Esophagus (tissue), 2 donors: ENCODE measurements around the gene EML4. TPM values are rescaled to one million over a fixed set of nuclear protein-coding genes. Genes with fewer than 3 reads are reported as not detected.
A peak's percentile ranks its signal among the peaks of the same experiment; 100 is the strongest.

Experiments used
- H3K27ac ChIP-seq, 2 donors: one replicate each; pipeline ENCODE4 v1.5.1; 2013; ENCODE audit warnings: low read depth in 2 of 2, mild to moderate bottlenecking in 2 of 2, inconsistent platforms in 1 of 2, low read length in 1 of 2, moderate library complexity in 1 of 2
- H3K27me3 ChIP-seq, 2 donors: one replicate each; pipeline ENCODE4 v1.6.1; 2013; ENCODE audit warnings: low read length in 2 of 2, control low read depth in 1 of 2, mild to moderate bottlenecking in 1 of 2; ENCODE audit not compliant: insufficient read depth in 2 of 2, control insufficient read depth in 1 of 2
- H3K36me3 ChIP-seq, 2 donors: one replicate each; pipeline ENCODE4 v1.6.1; 2013; ENCODE audit warnings: low read length in 1 of 2; ENCODE audit not compliant: control insufficient read depth in 2 of 2, insufficient read depth in 2 of 2
- H3K4me1 ChIP-seq, 2 donors: one replicate each; pipeline ENCODE4 v1.6.1; 2013; ENCODE audit warnings: low read length in 1 of 2; ENCODE audit not compliant: control insufficient read depth in 2 of 2, insufficient read depth in 2 of 2
- H3K4me3 ChIP-seq, 2 donors: one replicate each; pipeline ENCODE4 v1.5.1; 2013; ENCODE audit warnings: low read length in 2 of 2, mild to moderate bottlenecking in 2 of 2, low read depth in 1 of 2, moderate library complexity in 1 of 2
- H3K9me3 ChIP-seq, 2 donors: one replicate each; pipeline ENCODE4 v1.6.1; 2013; ENCODE audit warnings: mild to moderate bottlenecking in 2 of 2, low read depth in 1 of 2, low read length in 1 of 2, moderate library complexity in 1 of 2; ENCODE audit not compliant: control insufficient read depth in 2 of 2, insufficient read depth in 1 of 2
- WGBS, 2 donors: extraction: QIAGEN DNeasy Blood & Tissue Kit; methylation state at CpG; one replicate each; pipeline ENCODE4 v1.1.7; 2013; 5-methylcytosine and 5-hydroxymethylcytosine counted together
- polyA plus RNA-seq, 2 donors: library from polyadenylated mRNA; stranded (reverse); fragments of 200-250 nt; gene quantifications; one replicate each; pipeline ENCODE4 v1.2.3, GENCODE V29; 2013
- donor health status: healthy with polysubstance abuse.
- donor health status: Bipolar disorder and iron deficiency.

The EML4 gene
- polyA plus RNA-seq, 2 donors, result 8.7 to 9.6 TPM

GRCh38 chr2:42241517-42241916, 72.4 kb downstream of the EML4 start:
- H3K27me3 ChIP-seq, result no peaks in the 10 kb centered on the region
- no peaks in the 10 kb centered on the region for H3K36me3 ChIP-seq
- H3K9me3 ChIP-seq, result no peaks in the 10 kb centered on the region
- WGBS, 2 donors, result 56 to 70% methylated on average over 4 of the region's 4 CpGs
- no peaks in the 10 kb centered on the region for H3K4me1 ChIP-seq
- no peak overlapping the region for H3K4me3 ChIP-seq
- no peak overlapping the region for H3K27ac ChIP-seq

GRCh38 chr2:42243297-42243696, 74.1 kb downstream of the EML4 start:
- Histone ChIP-seq H3K36me3 (no peaks in the 10 kb centered on the region), H3K4me1 (no peaks in the 10 kb centered on the region), H3K27ac (no peak overlapping the region), H3K4me3 (no peak overlapping the region), H3K27me3 (no peaks in the 10 kb centered on the region), H3K9me3 (no peaks in the 10 kb centered on the region)
- WGBS, 2 donors, result 88 to 95% methylated on average over 3 of the region's 3 CpGs

- Histone ChIP-seq H3K27me3 (no peaks in the 10 kb centered on the region), H3K4me1 (no peaks in the 10 kb centered on the region), H3K9me3 (no peaks in the 10 kb centered on the region), H3K36me3 (no peaks in the 10 kb centered on the region), H3K27ac (no peak overlapping the region), H3K4me3 (no peak overlapping the region)
- 83 to 86% methylated on average over 2 of the region's 2 CpGs for WGBS, 2 donors
These were observed 75.4 kb downstream of the EML4 start for GRCh38 chr2:42244520-42244919.

DNA sequence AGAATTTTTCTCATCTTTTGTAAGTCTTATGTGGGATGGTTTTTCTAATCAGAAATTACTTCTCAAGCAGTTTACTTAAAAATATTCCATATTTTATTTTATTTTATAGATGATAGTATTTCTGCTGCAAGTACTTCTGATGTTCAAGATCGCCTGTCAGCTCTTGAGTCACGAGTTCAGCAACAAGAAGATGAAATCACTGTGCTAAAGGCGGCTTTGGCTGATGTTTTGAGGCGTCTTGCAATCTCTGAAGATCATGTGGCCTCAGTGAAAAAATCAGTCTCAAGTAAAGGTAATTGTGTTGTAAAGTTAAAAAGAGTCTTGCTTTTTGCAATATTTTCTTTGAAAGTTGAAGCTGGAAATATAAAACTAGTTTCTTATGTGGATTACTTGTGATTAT, 76.2 kb downstream of the EML4 start:
- H3K27me3 ChIP-seq, result no peaks in the 10 kb centered on the region
- 91 to 93% methylated on average over 4 of the region's 4 CpGs for WGBS, 2 donors
- H3K4me3 ChIP-seq, result no peak overlapping the region
- no peak overlapping the region for H3K27ac ChIP-seq
- H3K4me1 ChIP-seq, result no peaks in the 10 kb centered on the region
- H3K9me3 ChIP-seq, result no peaks in the 10 kb centered on the region
- no peaks in the 10 kb centered on the region for H3K36me3 ChIP-seq

DNA sequence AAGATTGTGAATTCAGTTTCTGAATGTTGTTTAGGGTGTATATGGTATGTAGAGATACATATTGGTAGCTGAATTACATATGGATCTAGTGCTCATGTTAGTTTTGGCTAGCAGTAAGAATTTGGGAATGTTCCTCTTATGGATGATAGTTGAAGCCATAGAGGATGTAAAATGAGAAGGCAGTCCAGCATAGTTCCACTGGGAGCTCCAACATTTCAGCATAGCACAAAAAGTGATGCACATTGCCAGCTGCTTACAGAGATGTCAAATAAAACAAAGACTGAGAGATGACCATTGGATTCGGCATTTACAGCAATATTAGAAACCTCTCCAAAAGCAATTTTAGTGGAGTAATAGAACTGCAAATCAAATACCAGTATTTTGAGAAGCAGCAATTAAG, 77.4 kb downstream of the EML4 start:
- WGBS, 2 donors, result 86 to 90% methylated on average over 1 of the region's 1 CpG
- no peak overlapping the region for H3K4me3 ChIP-seq
- H3K36me3 ChIP-seq, result no peaks in the 10 kb centered on the region
- H3K9me3 ChIP-seq, result no peaks in the 10 kb centered on the region
- H3K27me3 ChIP-seq, result no peaks in the 10 kb centered on the region
- no peaks in the 10 kb centered on the region for H3K4me1 ChIP-seq
- no peak overlapping the region for H3K27ac ChIP-seq

DNA sequence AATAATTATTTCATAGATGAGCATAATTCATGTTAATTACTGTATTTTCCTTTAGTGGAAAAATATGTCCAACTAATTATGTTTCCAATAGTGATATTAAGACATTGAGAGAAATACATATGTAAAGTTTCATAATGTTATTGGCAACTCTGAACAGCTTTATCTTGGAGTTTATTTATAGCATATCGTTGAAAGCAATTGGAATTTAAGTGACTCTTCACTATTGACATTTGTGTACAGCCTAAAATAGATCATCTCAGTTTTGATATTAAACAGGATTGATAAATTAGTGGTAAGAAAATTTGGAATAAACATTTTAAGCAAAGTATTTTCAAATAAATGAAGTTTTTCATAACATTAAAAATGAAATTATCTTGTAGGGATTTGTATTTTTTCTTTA, 79.7 kb downstream of the EML4 start:
- Histone ChIP-seq H3K9me3 (no peaks in the 10 kb centered on the region), H3K27ac (no peak overlapping the region), H3K36me3 (no peaks in the 10 kb centered on the region), H3K4me3 (no peak overlapping the region), H3K27me3 (no peaks in the 10 kb centered on the region), H3K4me1 (no peaks in the 10 kb centered on the region)
- 61 to 76% methylated on average over 1 of the region's 1 CpG for WGBS, 2 donors

GRCh38 chr2:42249284-42249683, 80.1 kb downstream of the EML4 start:
- WGBS, 2 donors, result 48 to 64% methylated on average over 2 of the region's 2 CpGs
- Histone ChIP-seq H3K4me3 (no peak overlapping the region), H3K36me3 (no peaks in the 10 kb centered on the region), H3K4me1 (no peaks in the 10 kb centered on the region), H3K27ac (no peak overlapping the region), H3K9me3 (no peaks in the 10 kb centered on the region), H3K27me3 (no peaks in the 10 kb centered on the region)

DNA sequence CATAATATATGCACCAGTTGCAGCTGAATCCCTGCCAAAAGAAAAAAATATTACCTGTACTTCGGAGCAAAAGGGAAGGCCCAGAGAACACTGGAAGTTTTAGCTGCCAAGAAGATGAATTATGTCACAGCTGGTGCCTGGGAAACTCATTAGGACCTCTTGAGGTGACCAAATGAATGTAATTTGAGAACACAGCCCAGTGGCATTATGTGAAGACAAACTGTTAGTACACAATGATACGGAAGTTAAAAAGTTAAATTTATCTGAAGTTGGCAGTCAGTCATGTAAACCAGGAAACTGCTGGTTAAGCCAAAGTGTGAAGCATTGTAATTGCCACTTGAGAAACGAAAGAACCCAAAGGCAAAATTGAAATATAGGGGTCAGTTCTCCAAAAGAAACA, 80.7 kb downstream of the EML4 start:
- no peaks in the 10 kb centered on the region for H3K36me3 ChIP-seq
- H3K9me3 ChIP-seq, result no peaks in the 10 kb centered on the region
- no peak overlapping the region for H3K4me3 ChIP-seq
- H3K4me1 ChIP-seq, result no peaks in the 10 kb centered on the region
- peak overlapping the region in 1 of 2 donors; percentile 21 for H3K27ac ChIP-seq
- H3K27me3 ChIP-seq, result no peaks in the 10 kb centered on the region
- 23% methylated on average over 3 of the region's 3 CpGs for WGBS, 2 donors

- Histone ChIP-seq H3K27ac (no peak overlapping the region), H3K27me3 (no peaks in the 10 kb centered on the region), H3K9me3 (no peaks in the 10 kb centered on the region), H3K4me1 (no peaks in the 10 kb centered on the region), H3K36me3 (no peaks in the 10 kb centered on the region), H3K4me3 (no peak overlapping the region)
- WGBS, 2 donors, result 93 to 94% methylated on average over 2 of the region's 2 CpGs
These were observed 81.8 kb downstream of the EML4 start for GRCh38 chr2:42250925-42251324.

DNA sequence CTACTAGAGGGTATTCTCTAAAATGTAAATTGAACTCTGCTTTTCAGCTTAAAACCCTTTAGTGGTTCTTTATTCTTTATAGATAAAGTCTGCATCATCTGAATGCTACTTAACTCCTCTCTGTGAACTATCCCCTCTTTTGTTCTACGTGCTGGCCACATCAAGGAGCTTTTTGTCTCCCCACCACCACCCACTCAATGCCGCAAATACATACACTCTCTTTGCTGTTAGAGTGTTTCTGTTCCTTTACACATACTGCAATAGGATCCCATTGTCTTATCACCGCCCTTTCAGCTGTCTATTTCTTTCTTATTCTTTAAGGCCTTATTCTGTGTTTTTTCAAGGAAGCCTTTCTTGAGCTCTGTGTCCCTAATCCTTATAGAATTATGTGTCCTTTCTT, 83.3 kb downstream of the EML4 start:
- no peak overlapping the region for H3K4me3 ChIP-seq
- H3K9me3 ChIP-seq, result no peaks in the 10 kb centered on the region
- no peaks in the 10 kb centered on the region for H3K36me3 ChIP-seq
- H3K4me1 ChIP-seq, result no peaks in the 10 kb centered on the region
- no peak overlapping the region for H3K27ac ChIP-seq
- H3K27me3 ChIP-seq, result no peaks in the 10 kb centered on the region
- WGBS, 2 donors, result 88 to 94% methylated on average over 3 of the region's 3 CpGs
